ENCODE measurements around the gene CA11.

Gene CA11

GRCh38 chr19:48618916-48619691, 26.9 kb downstream of the CA11 start, which contains the start of the genes RPL18 and SPHK2:
Gene RPL18 (minus strand): TSS chr19:48619178. CDS start chr19:48619143, 35 bp downstream.
Gene SPHK2 (plus strand): TSS chr19:48619506. CDS start chr19:48620515, 1,009 bp downstream.
- TF ChIP-seq CEBPB (IDR thresholded peaks at IDR 0.05) (no peak), MAX (IDR thresholded peaks at IDR 0.05) (peak; percentile 92), ZBTB7A (IDR thresholded peaks at IDR 0.05; ENCODE audit: low read depth) (no peak), YY1 (IDR thresholded peaks at IDR 0.05; ENCODE audit: low read depth) (peak; percentile 91), TEAD4 (IDR thresholded peaks at IDR 0.05) (peak; percentile 7; the same call in 1 of the 2 replicates), NFIC (IDR thresholded peaks at IDR 0.05) (no peak; the same call in none of the 2 replicates), CREB1 (IDR thresholded peaks at IDR 0.05; ENCODE audit: low read depth) (peak; percentile 97), RAD21 (IDR thresholded peaks at IDR 0.05; ENCODE audit: low read depth) (no peak), TAF1 (IDR thresholded peaks at IDR 0.05; ENCODE audit: low read depth) (peak; percentile 99), TCF12 (IDR thresholded peaks at IDR 0.05; ENCODE audit: low read depth) (peak; percentile 78), FOXM1 (IDR thresholded peaks at IDR 0.05; ENCODE audit: borderline replicate concordance, low read depth) (no peak), EGR1 (IDR thresholded peaks at IDR 0.05) (0 out of 2 replicates have a peak, but pooled peaks have one; percentile 13)
- TF ChIP-seq, protein P1, sequence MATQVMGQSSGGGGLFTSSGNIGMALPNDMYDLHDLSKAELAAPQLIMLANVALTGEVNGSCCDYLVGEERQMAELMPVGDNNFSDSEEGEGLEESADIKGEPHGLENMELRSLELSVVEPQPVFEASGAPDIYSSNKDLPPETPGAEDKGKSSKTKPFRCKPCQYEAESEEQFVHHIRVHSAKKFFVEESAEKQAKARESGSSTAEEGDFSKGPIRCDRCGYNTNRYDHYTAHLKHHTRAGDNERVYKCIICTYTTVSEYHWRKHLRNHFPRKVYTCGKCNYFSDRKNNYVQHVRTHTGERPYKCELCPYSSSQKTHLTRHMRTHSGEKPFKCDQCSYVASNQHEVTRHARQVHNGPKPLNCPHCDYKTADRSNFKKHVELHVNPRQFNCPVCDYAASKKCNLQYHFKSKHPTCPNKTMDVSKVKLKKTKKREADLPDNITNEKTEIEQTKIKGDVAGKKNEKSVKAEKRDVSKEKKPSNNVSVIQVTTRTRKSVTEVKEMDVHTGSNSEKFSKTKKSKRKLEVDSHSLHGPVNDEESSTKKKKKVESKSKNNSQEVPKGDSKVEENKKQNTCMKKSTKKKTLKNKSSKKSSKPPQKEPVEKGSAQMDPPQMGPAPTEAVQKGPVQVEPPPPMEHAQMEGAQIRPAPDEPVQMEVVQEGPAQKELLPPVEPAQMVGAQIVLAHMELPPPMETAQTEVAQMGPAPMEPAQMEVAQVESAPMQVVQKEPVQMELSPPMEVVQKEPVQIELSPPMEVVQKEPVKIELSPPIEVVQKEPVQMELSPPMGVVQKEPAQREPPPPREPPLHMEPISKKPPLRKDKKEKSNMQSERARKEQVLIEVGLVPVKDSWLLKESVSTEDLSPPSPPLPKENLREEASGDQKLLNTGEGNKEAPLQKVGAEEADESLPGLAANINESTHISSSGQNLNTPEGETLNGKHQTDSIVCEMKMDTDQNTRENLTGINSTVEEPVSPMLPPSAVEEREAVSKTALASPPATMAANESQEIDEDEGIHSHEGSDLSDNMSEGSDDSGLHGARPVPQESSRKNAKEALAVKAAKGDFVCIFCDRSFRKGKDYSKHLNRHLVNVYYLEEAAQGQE (IDR thresholded peaks at IDR 0.05; ENCODE audit: low read depth): no peak
- TF ChIP-seq, protein P2, sequence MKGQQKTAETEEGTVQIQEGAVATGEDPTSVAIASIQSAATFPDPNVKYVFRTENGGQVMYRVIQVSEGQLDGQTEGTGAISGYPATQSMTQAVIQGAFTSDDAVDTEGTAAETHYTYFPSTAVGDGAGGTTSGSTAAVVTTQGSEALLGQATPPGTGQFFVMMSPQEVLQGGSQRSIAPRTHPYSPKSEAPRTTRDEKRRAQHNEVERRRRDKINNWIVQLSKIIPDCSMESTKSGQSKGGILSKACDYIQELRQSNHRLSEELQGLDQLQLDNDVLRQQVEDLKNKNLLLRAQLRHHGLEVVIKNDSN (IDR thresholded peaks at IDR 0.05): peak; percentile 51; the same call in 1 of the 2 replicates

DNA sequence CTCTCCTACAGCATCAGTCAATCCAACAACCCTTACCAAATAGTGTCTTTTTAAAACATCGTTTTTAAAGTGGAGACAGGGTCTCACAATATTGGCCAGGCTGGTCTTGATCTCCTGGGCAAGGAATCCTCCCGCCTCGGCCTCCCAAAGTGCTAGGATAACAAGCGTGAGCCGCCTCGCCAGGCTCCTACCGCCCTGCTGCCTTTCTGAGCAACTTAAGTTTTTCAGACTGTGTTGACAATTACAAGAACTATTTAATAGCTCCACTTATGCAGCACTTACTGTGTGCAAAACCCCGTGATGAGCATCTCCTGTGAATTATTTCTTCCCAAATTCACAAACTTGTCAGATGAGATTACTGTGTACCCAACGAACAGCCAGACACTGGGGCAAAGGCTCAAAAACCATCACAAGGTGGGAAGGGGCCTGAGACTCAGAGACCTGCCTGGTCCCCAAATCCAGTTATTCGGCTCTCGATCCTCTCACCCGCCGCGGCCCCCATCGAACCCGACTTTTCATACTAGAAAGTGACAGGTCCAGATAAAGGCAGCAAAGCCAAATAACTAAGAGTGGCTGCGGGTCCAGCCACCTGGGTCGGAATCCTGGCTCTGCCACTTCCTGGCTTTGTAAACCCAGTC, 27.6 kb downstream of the CA11 start:
- no peak for TF ChIP-seq YY1 (IDR thresholded peaks at IDR 0.05; ENCODE audit: low read depth)
- TF ChIP-seq TCF12 (IDR thresholded peaks at IDR 0.05; ENCODE audit: low read depth): no peak
- TF ChIP-seq MAX (IDR thresholded peaks at IDR 0.05): no peak
- no peak for TF ChIP-seq RAD21 (IDR thresholded peaks at IDR 0.05; ENCODE audit: low read depth)
- TF ChIP-seq FOXM1 (IDR thresholded peaks at IDR 0.05; ENCODE audit: borderline replicate concordance, low read depth): no peak
- TF ChIP-seq, protein P1 (IDR thresholded peaks at IDR 0.05; ENCODE audit: low read depth): no peak
- no peak for TF ChIP-seq EGR1 (IDR thresholded peaks at IDR 0.05)
- no peak for TF ChIP-seq ZBTB7A (IDR thresholded peaks at IDR 0.05; ENCODE audit: low read depth)
- no peak for TF ChIP-seq CEBPB (IDR thresholded peaks at IDR 0.05)
- no peak for TF ChIP-seq CREB1 (IDR thresholded peaks at IDR 0.05; ENCODE audit: low read depth)

- no peak for TF ChIP-seq YY1 (IDR thresholded peaks at IDR 0.05; ENCODE audit: low read depth)
- TF ChIP-seq TEAD4 (IDR thresholded peaks at IDR 0.05): no peak
- TF ChIP-seq, protein P1 (IDR thresholded peaks at IDR 0.05; ENCODE audit: low read depth): no peak
- TF ChIP-seq EP300 (IDR thresholded peaks at IDR 0.05; ENCODE audit: borderline replicate concordance): no peak
- TF ChIP-seq ZBTB7A (IDR thresholded peaks at IDR 0.05; ENCODE audit: low read depth): no peak
- TF ChIP-seq TAF1 (IDR thresholded peaks at IDR 0.05; ENCODE audit: low read depth): no peak
- TF ChIP-seq MAX (IDR thresholded peaks at IDR 0.05): no peak
- TF ChIP-seq RAD21 (IDR thresholded peaks at IDR 0.05; ENCODE audit: low read depth): no peak
- TF ChIP-seq EGR1 (IDR thresholded peaks at IDR 0.05): no peak
- TF ChIP-seq NFIC (IDR thresholded peaks at IDR 0.05): no peak
- TF ChIP-seq CEBPB (IDR thresholded peaks at IDR 0.05): no peak
- TF ChIP-seq FOXM1 (IDR thresholded peaks at IDR 0.05; ENCODE audit: borderline replicate concordance, low read depth): no peak
- no peak for TF ChIP-seq CREB1 (IDR thresholded peaks at IDR 0.05; ENCODE audit: low read depth)
- no peak for TF ChIP-seq TCF12 (IDR thresholded peaks at IDR 0.05; ENCODE audit: low read depth)
Observed at GRCh38 chr19:48617146-48617937, 28.6 kb downstream of the CA11 start.
